Right renal cortex interstitium (tissue), 3 donors: ENCODE measurements around the gene RAB9B. TPM values are rescaled to one million over a fixed set of nuclear protein-coding genes. Genes with fewer than 3 reads are reported as not detected.
"Not testable (repeated sequence)": the region's sequence is repeated elsewhere in the genome, so short reads cannot be mapped to it uniquely, and the experiment has no call there.

Source experiments
- DNase-seq, 3 donors: peaks; one replicate each; pipeline ENCODE4 v3.0.0-alpha.2; 2013; ENCODE audit warnings: low read depth in 3 of 3, low spot score in 2 of 3
- polyA plus RNA-seq, 3 donors: library from polyadenylated mRNA; unstranded; fragments of 120-200 nt; gene quantifications; one replicate each; pipeline ENCODE4 v1.2.1, GENCODE V29; 2013; ENCODE audit not compliant: insufficient read length in 3 of 3

The RAB9B gene
- 1 to 10 TPM; 2.4 to 2.7 (median 2.5) TPM for polyA plus RNA-seq

DNA sequence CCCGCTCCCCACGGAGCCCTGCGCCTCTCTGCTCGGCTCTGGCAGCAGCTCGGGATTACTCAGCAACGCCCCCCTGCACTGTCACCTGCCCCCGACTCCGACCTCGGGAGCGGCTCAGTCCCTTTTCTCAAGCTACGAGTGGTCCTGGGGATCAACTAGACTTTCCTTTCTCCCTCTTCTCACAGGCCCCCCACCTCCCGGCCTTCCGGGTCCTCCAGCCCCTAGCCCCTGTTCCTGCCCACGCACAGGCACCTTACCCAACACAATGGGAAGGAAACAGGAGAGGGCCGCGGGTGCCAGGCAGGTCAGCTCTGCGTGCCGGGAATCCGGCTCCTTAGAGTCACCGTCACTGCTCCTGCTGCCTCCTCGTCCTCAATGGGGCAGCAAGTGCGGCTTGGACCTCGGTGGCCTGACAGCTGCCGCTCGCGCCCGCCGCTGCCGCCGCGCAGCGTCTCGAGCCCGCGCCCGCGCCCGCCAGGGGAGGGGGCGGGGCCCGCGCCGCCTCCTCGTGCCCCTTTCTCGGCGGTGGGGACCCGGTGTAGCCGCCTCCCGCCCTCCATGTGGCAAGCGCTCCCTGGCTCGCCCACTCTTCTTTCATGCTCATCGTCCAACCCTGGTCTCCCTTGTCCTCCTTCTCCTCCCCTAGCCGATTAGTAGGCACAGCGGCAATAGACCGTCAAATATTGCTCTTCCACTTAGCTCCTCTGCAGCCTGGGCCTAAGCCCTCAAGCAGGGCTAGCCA lies at the start of gene RAB9B:
RAB9B (minus strand) TSS at position 455 of the 742 bp plus-strand sequence. CDS start 6,473 bp downstream, outside the sequence.
- no peak for DNase-seq

GRCh38 chrX:103879339-103879738 lies 47.3 kb upstream of the RAB9B start:
- no peak for DNase-seq

GRCh38 chrX:103878466-103879122 lies 46.5 kb upstream of the RAB9B start:
- no peak for DNase-seq

DNA sequence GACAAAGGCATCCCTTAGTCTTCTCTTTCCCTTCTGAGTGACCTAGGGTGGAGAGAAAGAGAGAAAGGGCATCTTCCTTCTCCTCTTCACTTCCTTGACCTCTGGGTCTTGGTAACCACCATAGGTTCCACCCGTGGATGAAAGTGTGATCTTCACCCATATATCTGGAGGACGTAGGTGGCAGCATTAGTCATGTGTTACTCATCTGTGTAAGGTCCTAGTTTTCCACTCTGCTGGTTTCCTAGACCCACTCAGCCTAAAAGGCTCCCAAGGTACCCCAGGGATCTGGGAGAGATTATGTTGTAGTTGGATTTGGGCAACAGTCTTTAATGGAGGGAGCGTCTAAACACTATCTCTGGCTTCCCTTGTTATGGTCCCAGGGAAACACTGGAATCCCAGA lies 45.5 kb upstream of the RAB9B start:
- DNase-seq, result no peak

GRCh38 chrX:103864886-103865534 lies 33.0 kb upstream of the RAB9B start:
- no peak for DNase-seq

- DNase-seq, result no peak
These were observed 32.1 kb upstream of the RAB9B start for GRCh38 chrX:103864149-103864548.

- no peak for DNase-seq
These were observed 29.1 kb upstream of the RAB9B start for GRCh38 chrX:103861200-103861599.

- no peak for DNase-seq
These were observed 17.5 kb upstream of the RAB9B start for GRCh38 chrX:103849558-103849957.

- no peak for DNase-seq
These were observed 15.3 kb upstream of the RAB9B start for GRCh38 chrX:103847174-103847870.

DNA sequence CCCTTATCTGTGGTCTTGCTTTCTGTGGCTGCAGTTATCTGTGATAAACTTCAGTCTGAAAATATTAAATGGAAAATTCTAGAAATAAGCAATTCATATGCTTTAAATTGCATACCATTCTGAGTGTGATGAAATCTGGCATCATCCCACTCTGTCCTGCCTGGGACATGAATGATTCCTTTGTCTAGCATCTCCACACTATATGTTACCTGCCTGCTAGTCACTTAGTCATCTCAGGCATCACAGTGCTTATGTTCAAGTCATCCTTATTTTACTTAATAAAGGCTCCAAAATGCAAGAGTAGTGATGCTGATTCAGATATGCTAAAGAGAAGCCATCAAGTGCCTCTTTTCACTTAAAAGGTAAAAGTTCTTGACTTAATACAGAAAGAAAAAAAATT lies 14.3 kb upstream of the RAB9B start:
- DNase-seq, result no peak

- DNase-seq, result no peak
These were observed 13.2 kb upstream of the RAB9B start for GRCh38 chrX:103845165-103845653.

DNA sequence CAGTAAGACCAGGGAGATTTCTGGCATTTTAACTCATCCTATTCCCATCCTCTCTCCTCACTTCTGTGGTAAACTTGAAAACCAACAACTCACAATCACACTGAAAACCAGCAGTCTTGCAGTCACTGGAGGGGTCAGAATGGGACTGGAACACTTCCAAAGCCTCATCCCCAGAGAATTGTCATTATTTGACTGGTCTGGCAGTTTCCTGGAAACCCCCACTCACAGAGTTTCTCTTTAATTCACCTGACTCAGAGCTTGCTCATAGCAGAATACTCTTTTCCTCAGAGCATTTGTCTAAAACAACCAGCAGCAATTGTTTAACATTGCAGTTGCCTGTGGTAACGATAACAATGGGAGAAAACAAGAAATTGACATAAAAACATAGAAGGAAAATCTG lies 7.3 kb upstream of the RAB9B start:
- DNase-seq, result no peak

GRCh38 chrX:103831342-103831802 lies 685 bp downstream of the RAB9B start:
- DNase-seq, result no peak

DNA sequence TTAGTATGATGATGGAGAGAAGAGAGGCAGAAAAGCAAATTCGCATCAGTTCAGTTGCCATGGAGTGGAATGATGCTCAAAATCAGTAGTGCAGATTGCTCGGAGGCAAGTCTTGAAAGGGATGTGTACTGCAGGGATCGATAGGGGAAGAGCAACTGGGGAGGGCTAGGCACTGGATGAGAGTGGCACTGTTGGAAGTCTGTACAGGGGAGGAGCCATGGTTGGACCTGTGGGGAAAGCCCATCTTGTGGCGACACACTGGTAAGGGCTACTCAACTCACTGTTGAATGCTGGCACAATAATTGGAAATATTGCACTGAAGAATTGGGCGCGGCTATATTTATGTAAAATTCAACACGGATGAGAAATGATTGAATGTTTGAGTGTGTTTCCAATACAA lies 1.2 kb downstream of the RAB9B start:
- no peak for DNase-seq

GRCh38 chrX:103828529-103828928 lies 3.5 kb downstream of the RAB9B start:
- no peak for DNase-seq

DNA sequence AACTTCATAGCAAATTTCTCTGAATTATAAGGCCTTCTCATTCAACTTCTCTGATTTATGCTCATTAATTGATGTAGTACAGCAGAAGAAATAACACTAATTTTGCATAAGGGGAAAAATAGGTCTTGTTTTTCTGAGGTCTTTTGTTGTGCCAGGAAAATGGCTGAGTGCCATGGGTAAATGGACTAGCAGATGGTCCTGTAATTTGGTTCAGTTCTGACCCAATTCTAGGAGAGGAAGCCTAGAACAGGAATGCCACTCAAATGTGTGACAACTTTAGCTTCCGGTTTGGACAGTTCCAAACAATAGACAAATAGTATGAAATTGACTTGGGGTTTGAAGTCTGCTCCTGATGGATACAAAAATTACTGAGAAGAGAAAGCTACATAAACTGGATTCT lies 6.2 kb downstream of the RAB9B start:
- DNase-seq, result no peak

GRCh38 chrX:103823591-103823990 lies 8.5 kb downstream of the RAB9B start:
- no peak for DNase-seq

DNA sequence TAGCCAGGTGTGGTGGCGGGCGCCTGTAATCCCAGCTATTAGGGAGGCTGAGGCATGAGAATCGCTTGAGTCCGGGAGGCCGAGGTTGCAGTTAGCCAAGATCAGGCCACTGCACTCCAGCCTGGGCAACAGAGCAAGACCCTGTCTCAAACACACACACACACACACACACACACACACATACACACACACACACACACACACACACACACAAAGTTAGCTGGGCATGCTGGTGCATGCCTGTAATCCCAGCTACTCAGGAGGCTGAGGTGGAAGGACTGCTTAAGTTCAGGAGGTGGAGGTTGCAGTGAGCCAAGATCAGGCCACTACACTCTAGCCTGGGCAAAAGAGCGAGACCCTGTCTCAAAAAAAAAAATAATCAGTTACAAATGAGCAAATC lies 11.3 kb downstream of the RAB9B start:
- not testable (repeated sequence) for DNase-seq

- no peak for DNase-seq
These were observed 13.0 kb downstream of the RAB9B start for GRCh38 chrX:103818842-103819619.

GRCh38 chrX:103817502-103817901 lies 14.6 kb downstream of the RAB9B start:
- no peak for DNase-seq
